Right forelimb (tissue), 1 donor: ENCODE data around the gene RXFP1.

ENCODE experiments used
- DNase-seq: peaks from one replicate; pipeline ENCODE4 v3.0.0-alpha.2; 2018

The RXFP1 gene

GRCh38 chr4:158676076-158676475, 154.4 kb downstream of the RXFP1 start:
- DNase-seq: no peak

- DNase-seq: no peak
These were observed 157.1 kb downstream of the RXFP1 start for GRCh38 chr4:158678767-158679166.

- DNase-seq: no peak
These were observed 159.9 kb downstream of the RXFP1 start for GRCh38 chr4:158681629-158682028.

- DNase-seq: no peak
These were observed 160.4 kb downstream of the RXFP1 start for GRCh38 chr4:158682066-158682465.

GRCh38 chr4:158688813-158689212, 167.1 kb downstream of the RXFP1 start:
- DNase-seq: no peak
